Erythroblast (primary cell): ENCODE data around the gene HDHD2.

ENCODE experiments used
- GATA1 ChIP-seq: IDR thresholded peaks from 2 replicates; pipeline ENCODE4 v1.6.1; 2011; ENCODE audit warnings: low read depth, mild to moderate bottlenecking, control low read depth, low read length, moderate library complexity
- POLR2A ChIP-seq: IDR thresholded peaks from 2 replicates; pipeline ENCODE4 v1.6.1; 2011; ENCODE audit warnings: mild to moderate bottlenecking, low read length

DNA sequence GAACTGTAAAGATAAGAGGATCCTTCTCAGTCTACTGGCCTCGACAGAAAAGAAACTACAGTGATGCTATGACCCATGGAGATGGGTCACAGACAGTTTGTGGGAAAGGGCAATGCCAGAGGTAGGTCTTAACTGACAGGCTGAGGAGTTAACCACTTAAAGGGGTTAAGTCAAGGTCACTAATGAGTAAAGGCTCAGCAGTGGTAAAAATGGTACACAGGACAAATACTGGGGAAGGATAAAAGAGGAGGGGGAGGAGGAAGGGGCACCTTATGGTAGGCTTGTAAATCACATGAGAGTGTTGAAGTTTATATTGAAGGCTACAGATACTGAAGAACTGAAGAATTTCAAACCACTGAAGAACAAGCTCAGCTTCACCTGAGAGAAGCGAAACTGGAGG lies 16.0 kb upstream of the HDHD2 start:
- TF ChIP-seq POLR2A (no peak), GATA1 (no peak)
